ENCODE data around the gene METRNL. TPM values are rescaled to one million over a fixed set of nuclear protein-coding genes. Genes with fewer than 3 reads are reported as not detected.

The METRNL gene
- total RNA-seq, 1 donor from 2014 or later: 47.1 TPM

GRCh38 chr17:83079766-83080578, 563 bp downstream of the METRNL start:
- H3K27ac Mint-ChIP-seq (ENCODE audit: unreplicated experiment): no peak overlapping the region
- peaks cover 22% of the 10 kb centered on the region for H3K27me3 Mint-ChIP-seq (ENCODE audit: unreplicated experiment)
- DNase-seq: peak; percentile 52
- no peak overlapping the region for H3K4me3 Mint-ChIP-seq (ENCODE audit: unreplicated experiment)
- H3K9me3 Mint-ChIP-seq (ENCODE audit: unreplicated experiment): peaks cover 11% of the 10 kb centered on the region
- no peaks in the 10 kb centered on the region for H3K36me3 Mint-ChIP-seq (ENCODE audit: unreplicated experiment)
- H3K4me1 Mint-ChIP-seq (ENCODE audit: low read depth, unreplicated experiment): peaks cover 18% of the 10 kb centered on the region
- TF ChIP-seq CTCF (IDR thresholded peaks at IDR 0.05; ENCODE audit: partially characterized antibody, unreplicated experiment): no peak

GRCh38 chr17:83080579-83080857, 1.1 kb downstream of the METRNL start:
- H3K27me3 Mint-ChIP-seq (ENCODE audit: unreplicated experiment): peaks cover 22% of the 10 kb centered on the region
- H3K4me1 Mint-ChIP-seq (ENCODE audit: low read depth, unreplicated experiment): peaks cover 18% of the 10 kb centered on the region
- no peak overlapping the region for H3K27ac Mint-ChIP-seq (ENCODE audit: unreplicated experiment)
- no peaks in the 10 kb centered on the region for H3K36me3 Mint-ChIP-seq (ENCODE audit: unreplicated experiment)
- H3K4me3 Mint-ChIP-seq (ENCODE audit: unreplicated experiment): no peak overlapping the region
- TF ChIP-seq CTCF (IDR thresholded peaks at IDR 0.05; ENCODE audit: partially characterized antibody, unreplicated experiment): no peak
- DNase-seq: no peak
- H3K9me3 Mint-ChIP-seq (ENCODE audit: unreplicated experiment): peaks cover 11% of the 10 kb centered on the region

GRCh38 chr17:83080858-83081683, 1.7 kb downstream of the METRNL start:
- peaks cover 13% of the 10 kb centered on the region for H3K9me3 Mint-ChIP-seq (ENCODE audit: unreplicated experiment)
- H3K27ac Mint-ChIP-seq (ENCODE audit: unreplicated experiment): no peak overlapping the region
- no peaks in the 10 kb centered on the region for H3K36me3 Mint-ChIP-seq (ENCODE audit: unreplicated experiment)
- peaks cover 18% of the 10 kb centered on the region for H3K4me1 Mint-ChIP-seq (ENCODE audit: low read depth, unreplicated experiment)
- H3K27me3 Mint-ChIP-seq (ENCODE audit: unreplicated experiment): peaks cover 22% of the 10 kb centered on the region
- TF ChIP-seq CTCF (IDR thresholded peaks at IDR 0.05; ENCODE audit: partially characterized antibody, unreplicated experiment): no peak
- DNase-seq: peak; percentile 44
- H3K4me3 Mint-ChIP-seq (ENCODE audit: unreplicated experiment): peak overlapping the region; percentile 74

GRCh38 chr17:83081684-83082201, 2.3 kb downstream of the METRNL start:
- Mint-ChIP-seq H3K9me3 (ENCODE audit: unreplicated experiment) (peaks cover 13% of the 10 kb centered on the region), H3K27ac (ENCODE audit: unreplicated experiment) (no peak overlapping the region), H3K27me3 (ENCODE audit: unreplicated experiment) (peaks cover 18% of the 10 kb centered on the region), H3K36me3 (ENCODE audit: unreplicated experiment) (peaks cover 4% of the 10 kb centered on the region), H3K4me1 (ENCODE audit: low read depth, unreplicated experiment) (peaks cover 20% of the 10 kb centered on the region), H3K4me3 (ENCODE audit: unreplicated experiment) (peak overlapping the region; percentile 74)
- no peak for DNase-seq
- no peak for TF ChIP-seq CTCF (IDR thresholded peaks at IDR 0.05; ENCODE audit: partially characterized antibody, unreplicated experiment)

Data from glutamatergic neuron (in vitro differentiated cells).